ENCODE results near the gene GPR89A. TPM values are rescaled to one million over a fixed set of nuclear protein-coding genes. Genes with fewer than 3 reads are reported as not detected.

Gene GPR89A
- total RNA-seq, 1 experiment from 2014 or later: 19.5 TPM

DNA sequence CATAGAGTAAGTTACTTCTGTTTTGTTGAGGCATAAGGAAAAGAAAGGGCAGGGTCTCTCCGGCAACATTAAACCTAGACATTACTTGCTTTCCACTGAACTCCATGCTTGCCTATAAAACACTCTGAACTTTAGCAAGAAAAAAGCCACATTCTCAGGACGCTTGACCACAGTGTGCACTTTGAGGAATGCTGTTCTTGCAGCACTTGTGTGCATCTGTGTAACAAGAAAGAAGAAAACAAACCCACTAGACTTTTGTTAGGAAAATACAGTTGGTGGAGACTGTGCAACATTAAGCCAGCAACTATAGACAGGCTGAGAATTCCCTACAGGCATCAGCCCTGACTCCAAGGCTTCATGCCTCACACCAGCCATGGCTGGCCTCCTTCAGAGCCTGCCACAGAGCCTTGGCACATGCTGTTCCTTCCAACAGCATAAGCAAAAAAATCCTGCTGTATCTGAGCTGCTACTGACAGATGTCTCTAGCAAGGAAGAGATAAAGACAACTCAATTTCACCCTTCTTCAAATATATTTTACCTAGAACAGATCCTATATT lies 93.6 kb downstream of the GPR89A start:
- H3K9me3 ChIP-seq (ENCODE audit: control insufficient read depth in 1 of 2, insufficient read depth in 1 of 2, low read depth in 1 of 2, low read length in 2 of 2): no peaks in the 10 kb centered on the region
- DNase-seq (ENCODE audit: low read depth, low spot score) (no peak), ATAC-seq (no peak)
- no peaks in the 10 kb centered on the region for H4K20me1 ChIP-seq (ENCODE audit: insufficient read depth)
- BruUV-seq (replicated peaks): no TSS peak
- intact Hi-C loops (cut with micrococcal nuclease): no loop called here
- RAD21 ChIA-PET (ENCODE audit: low non-redundant PET in 1 of 2, low total read pairs in 2 of 2, uncharacterized antibody in 2 of 2, unreplicated experiment in 2 of 2): no interaction called here
- TF ChIP-seq SRF (IDR thresholded peaks at IDR 0.05; ENCODE audit: low read depth) (no peak), TCF7L2 (IDR thresholded peaks at IDR 0.05; ENCODE audit: borderline replicate concordance, extremely low read depth, insufficient read depth, insufficient read length) (no peak), SP1 (IDR thresholded peaks at IDR 0.05; ENCODE audit: low read depth) (no peak), POLR2AphosphoS5 (IDR thresholded peaks at IDR 0.05; ENCODE audit: low read depth, low read length) (no peak), YY1 (IDR thresholded peaks at IDR 0.05; ENCODE audit: extremely low read depth, insufficient replicate concordance, low read depth, low read length) (no peak), EGR1 (IDR thresholded peaks at IDR 0.05; ENCODE audit: low read depth) (no peak), ZNF274 (IDR thresholded peaks at IDR 0.05; ENCODE audit: low read depth, low read length) (no peak), EZH2 (IDR thresholded peaks at IDR 0.05) (no peak), JUND (IDR thresholded peaks at IDR 0.05) (no peak), ELF1 (IDR thresholded peaks at IDR 0.05; ENCODE audit: borderline replicate concordance, low read depth) (no peak), ATF3 (IDR thresholded peaks at IDR 0.05) (no peak), SIN3A (IDR thresholded peaks at IDR 0.05; ENCODE audit: low read depth) (no peak), FOSL1 (IDR thresholded peaks at IDR 0.05; ENCODE audit: low read depth) (no peak), POLR2A (IDR thresholded peaks at IDR 0.05; ENCODE audit: borderline replicate concordance, extremely low read depth, insufficient read depth, insufficient read length) (no peak)
- TF ChIP-seq, protein P1, sequence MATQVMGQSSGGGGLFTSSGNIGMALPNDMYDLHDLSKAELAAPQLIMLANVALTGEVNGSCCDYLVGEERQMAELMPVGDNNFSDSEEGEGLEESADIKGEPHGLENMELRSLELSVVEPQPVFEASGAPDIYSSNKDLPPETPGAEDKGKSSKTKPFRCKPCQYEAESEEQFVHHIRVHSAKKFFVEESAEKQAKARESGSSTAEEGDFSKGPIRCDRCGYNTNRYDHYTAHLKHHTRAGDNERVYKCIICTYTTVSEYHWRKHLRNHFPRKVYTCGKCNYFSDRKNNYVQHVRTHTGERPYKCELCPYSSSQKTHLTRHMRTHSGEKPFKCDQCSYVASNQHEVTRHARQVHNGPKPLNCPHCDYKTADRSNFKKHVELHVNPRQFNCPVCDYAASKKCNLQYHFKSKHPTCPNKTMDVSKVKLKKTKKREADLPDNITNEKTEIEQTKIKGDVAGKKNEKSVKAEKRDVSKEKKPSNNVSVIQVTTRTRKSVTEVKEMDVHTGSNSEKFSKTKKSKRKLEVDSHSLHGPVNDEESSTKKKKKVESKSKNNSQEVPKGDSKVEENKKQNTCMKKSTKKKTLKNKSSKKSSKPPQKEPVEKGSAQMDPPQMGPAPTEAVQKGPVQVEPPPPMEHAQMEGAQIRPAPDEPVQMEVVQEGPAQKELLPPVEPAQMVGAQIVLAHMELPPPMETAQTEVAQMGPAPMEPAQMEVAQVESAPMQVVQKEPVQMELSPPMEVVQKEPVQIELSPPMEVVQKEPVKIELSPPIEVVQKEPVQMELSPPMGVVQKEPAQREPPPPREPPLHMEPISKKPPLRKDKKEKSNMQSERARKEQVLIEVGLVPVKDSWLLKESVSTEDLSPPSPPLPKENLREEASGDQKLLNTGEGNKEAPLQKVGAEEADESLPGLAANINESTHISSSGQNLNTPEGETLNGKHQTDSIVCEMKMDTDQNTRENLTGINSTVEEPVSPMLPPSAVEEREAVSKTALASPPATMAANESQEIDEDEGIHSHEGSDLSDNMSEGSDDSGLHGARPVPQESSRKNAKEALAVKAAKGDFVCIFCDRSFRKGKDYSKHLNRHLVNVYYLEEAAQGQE (IDR thresholded peaks at IDR 0.05; ENCODE audit: low read depth): no peak
- TF ChIP-seq, protein P2, sequence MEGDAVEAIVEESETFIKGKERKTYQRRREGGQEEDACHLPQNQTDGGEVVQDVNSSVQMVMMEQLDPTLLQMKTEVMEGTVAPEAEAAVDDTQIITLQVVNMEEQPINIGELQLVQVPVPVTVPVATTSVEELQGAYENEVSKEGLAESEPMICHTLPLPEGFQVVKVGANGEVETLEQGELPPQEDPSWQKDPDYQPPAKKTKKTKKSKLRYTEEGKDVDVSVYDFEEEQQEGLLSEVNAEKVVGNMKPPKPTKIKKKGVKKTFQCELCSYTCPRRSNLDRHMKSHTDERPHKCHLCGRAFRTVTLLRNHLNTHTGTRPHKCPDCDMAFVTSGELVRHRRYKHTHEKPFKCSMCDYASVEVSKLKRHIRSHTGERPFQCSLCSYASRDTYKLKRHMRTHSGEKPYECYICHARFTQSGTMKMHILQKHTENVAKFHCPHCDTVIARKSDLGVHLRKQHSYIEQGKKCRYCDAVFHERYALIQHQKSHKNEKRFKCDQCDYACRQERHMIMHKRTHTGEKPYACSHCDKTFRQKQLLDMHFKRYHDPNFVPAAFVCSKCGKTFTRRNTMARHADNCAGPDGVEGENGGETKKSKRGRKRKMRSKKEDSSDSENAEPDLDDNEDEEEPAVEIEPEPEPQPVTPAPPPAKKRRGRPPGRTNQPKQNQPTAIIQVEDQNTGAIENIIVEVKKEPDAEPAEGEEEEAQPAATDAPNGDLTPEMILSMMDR (IDR thresholded peaks at IDR 0.05 in 2 of 3, conservative IDR thresholded peaks at IDR 0.05 in 1 of 3; ENCODE audit: borderline replicate concordance in 1 of 3, insufficient read depth in 1 of 3, low read depth in 2 of 3, low read length in 2 of 3): no peak
- no peak overlapping the region for H3K9ac ChIP-seq (ENCODE audit: low read length)
- POLR2A ChIA-PET: no interaction called here
- H3K27ac ChIP-seq (ENCODE audit: low read depth, low read length): no peak overlapping the region
- no peak overlapping the region for H3K4me3 ChIP-seq (replicated peaks in 1 of 2; ENCODE audit: low read depth in 1 of 2, low read length in 2 of 2)
- no peak overlapping the region for H3K4me2 ChIP-seq (ENCODE audit: low read length)
- no peaks in the 10 kb centered on the region for H3K36me3 ChIP-seq (ENCODE audit: control insufficient read depth in 1 of 2, insufficient read depth in 2 of 2, low read length in 2 of 2)
- H3K27me3 ChIP-seq (ENCODE audit: insufficient read depth, low read length): no peaks in the 10 kb centered on the region
- CTCF ChIA-PET: no interaction called here
- peaks cover 4 to 10% of the 10 kb centered on the region in 2 experiments; a peak in 3 of 4 replicates for H3K4me1 ChIP-seq (ENCODE audit: control insufficient read depth in 1 of 2, insufficient read depth in 2 of 2, low read length in 2 of 2)
- H3K79me2 ChIP-seq (ENCODE audit: insufficient read depth, low read length): no peaks in the 10 kb centered on the region
- H3K9me2 ChIP-seq (ENCODE audit: insufficient read depth): no peaks in the 10 kb centered on the region
- H2AFZ ChIP-seq (ENCODE audit: low read depth, low read length, poor library complexity, severe bottlenecking): no peak overlapping the region
